ENCODE data around the gene ULK2. TPM values are rescaled to one million over a fixed set of nuclear protein-coding genes. Genes with fewer than 3 reads are reported as not detected.

Gene ULK2
- total RNA-seq, 1 experiment from 2014 or later: 12.7 TPM

- no peak for TF ChIP-seq EGR1 (IDR thresholded peaks at IDR 0.05; ENCODE audit: low read depth)
- TF ChIP-seq JUND (IDR thresholded peaks at IDR 0.05): no peak
- TF ChIP-seq YY1 (IDR thresholded peaks at IDR 0.05; ENCODE audit: extremely low read depth, insufficient replicate concordance, low read depth, low read length): no peak
Measured at GRCh38 chr17:19770985-19771735, 96.6 kb downstream of the ULK2 start (continued).

GRCh38 chr17:19769946-19770652, 97.6 kb downstream of the ULK2 start:
- H3K4me1 ChIP-seq (ENCODE audit: control insufficient read depth in 1 of 2, insufficient read depth in 2 of 2, low read length in 2 of 2): 0 out of 4 replicates have a peak, but pooled peaks cover 0 to 2% of the 10 kb centered on the region in 2 experiments
- ChIA-PET POLR2A (no interaction called here), CTCF (interaction anchor here (1.7 kb wide), 1 partner anchor 7 kb away, joined by 6 read pairs; no protein-coding TSS in a partner anchor), RAD21 (ENCODE audit: low non-redundant PET in 1 of 2, low total read pairs in 2 of 2, uncharacterized antibody in 2 of 2, unreplicated experiment in 2 of 2) (no interaction called here)
- no peaks in the 10 kb centered on the region for H3K27me3 ChIP-seq (ENCODE audit: insufficient read depth, low read length)
- ATAC-seq: no peak
- H3K9me2 ChIP-seq (ENCODE audit: insufficient read depth): no peaks in the 10 kb centered on the region
- H3K9me3 ChIP-seq (ENCODE audit: control insufficient read depth in 1 of 2, insufficient read depth in 1 of 2, low read depth in 1 of 2, low read length in 2 of 2): no peaks in the 10 kb centered on the region
- H3K4me2 ChIP-seq (ENCODE audit: low read length): no peak overlapping the region
- DNase-seq (ENCODE audit: low read depth, low spot score): no peak
- no peak overlapping the region for H3K4me3 ChIP-seq (replicated peaks in 1 of 2; ENCODE audit: low read depth in 1 of 2, low read length in 2 of 2)
- H3K27ac ChIP-seq (ENCODE audit: low read depth, low read length): no peak overlapping the region
- H3K36me3 ChIP-seq (ENCODE audit: control insufficient read depth in 1 of 2, insufficient read depth in 2 of 2, low read length in 2 of 2): no peaks in the 10 kb centered on the region
- H3K79me2 ChIP-seq (ENCODE audit: insufficient read depth, low read length): no peaks in the 10 kb centered on the region
- no peak overlapping the region for H2AFZ ChIP-seq (ENCODE audit: low read depth, low read length, poor library complexity, severe bottlenecking)
- intact Hi-C loops (cut with micrococcal nuclease): loop anchor here (5.0 to 10.0 kb wide), 2 partner anchors 55 to 323 kb away; no protein-coding TSS in a partner anchor
- H3K9ac ChIP-seq (ENCODE audit: low read length): no peak overlapping the region
- no TSS peak for BruUV-seq (replicated peaks)
- no peaks in the 10 kb centered on the region for H4K20me1 ChIP-seq (ENCODE audit: insufficient read depth)
- TF ChIP-seq JUND (IDR thresholded peaks at IDR 0.05) (no peak), FOSL1 (IDR thresholded peaks at IDR 0.05; ENCODE audit: low read depth) (no peak), YY1 (IDR thresholded peaks at IDR 0.05; ENCODE audit: extremely low read depth, insufficient replicate concordance, low read depth, low read length) (no peak), POLR2AphosphoS5 (IDR thresholded peaks at IDR 0.05; ENCODE audit: low read depth, low read length) (no peak), ATF3 (IDR thresholded peaks at IDR 0.05) (no peak), RAD21 (IDR thresholded peaks at IDR 0.05; ENCODE audit: low read depth) (no peak), SRF (IDR thresholded peaks at IDR 0.05; ENCODE audit: low read depth) (no peak), ZNF274 (IDR thresholded peaks at IDR 0.05; ENCODE audit: low read depth, low read length) (no peak), EGR1 (IDR thresholded peaks at IDR 0.05; ENCODE audit: low read depth) (no peak), POLR2A (IDR thresholded peaks at IDR 0.05; ENCODE audit: borderline replicate concordance, extremely low read depth, insufficient read depth, insufficient read length) (no peak), ZBTB33 (IDR thresholded peaks at IDR 0.05; ENCODE audit: extremely low read depth, insufficient replicate concordance, low read length) (no peak), EZH2phosphoT487 (IDR thresholded peaks at IDR 0.05; ENCODE audit: borderline replicate concordance) (no peak), CTCF (IDR thresholded peaks at IDR 0.05 in 2 of 3, conservative IDR thresholded peaks at IDR 0.05 in 1 of 3; ENCODE audit: borderline replicate concordance in 1 of 3, insufficient read depth in 1 of 3, low read depth in 2 of 3, low read length in 2 of 3) (no peak), ZFX (IDR thresholded peaks at IDR 0.05) (no peak), REST (IDR thresholded peaks at IDR 0.05; ENCODE audit: low read depth) (no peak)
